Muscle layer of duodenum (tissue), 2 donors: ENCODE data around the gene UST.

Experiments used
- H3K27ac ChIP-seq: one replicate; pipeline ENCODE4 v1.7.0; 2013; ENCODE audit warnings: mild to moderate bottlenecking, low read length
- H3K27me3 ChIP-seq: one replicate; pipeline ENCODE4 v1.7.0; 2013; ENCODE audit warnings: low read depth, mild to moderate bottlenecking, control low read depth, low read length
- H3K36me3 ChIP-seq, 2 donors: one replicate each; pipeline ENCODE4 v1.7.0; 2013; ENCODE audit warnings: low read length in 2 of 2, control low read depth in 1 of 2, mild to moderate bottlenecking in 1 of 2; ENCODE audit not compliant: insufficient read depth in 2 of 2, control insufficient read depth in 1 of 2
- H3K4me1 ChIP-seq, 2 donors: one replicate each; pipeline ENCODE4 v1.7.0; 2013; ENCODE audit warnings: low read length in 2 of 2, mild to moderate bottlenecking in 2 of 2, control low read depth in 1 of 2, moderate library complexity in 1 of 2; ENCODE audit not compliant: insufficient read depth in 2 of 2, control insufficient read depth in 1 of 2
- H3K4me3 ChIP-seq, 2 donors: one replicate each; pipeline ENCODE4 v1.7.0; 2013; ENCODE audit warnings: low read length in 2 of 2, low read depth in 1 of 2, mild to moderate bottlenecking in 1 of 2
- H3K9me3 ChIP-seq, 2 donors: one replicate each; pipeline ENCODE4 v1.7.0; 2013; ENCODE audit warnings: low read length in 2 of 2, control low read depth in 1 of 2, mild to moderate bottlenecking in 1 of 2; ENCODE audit not compliant: control insufficient read depth in 1 of 2
- donor health status: healthy.

UST gene

DNA sequence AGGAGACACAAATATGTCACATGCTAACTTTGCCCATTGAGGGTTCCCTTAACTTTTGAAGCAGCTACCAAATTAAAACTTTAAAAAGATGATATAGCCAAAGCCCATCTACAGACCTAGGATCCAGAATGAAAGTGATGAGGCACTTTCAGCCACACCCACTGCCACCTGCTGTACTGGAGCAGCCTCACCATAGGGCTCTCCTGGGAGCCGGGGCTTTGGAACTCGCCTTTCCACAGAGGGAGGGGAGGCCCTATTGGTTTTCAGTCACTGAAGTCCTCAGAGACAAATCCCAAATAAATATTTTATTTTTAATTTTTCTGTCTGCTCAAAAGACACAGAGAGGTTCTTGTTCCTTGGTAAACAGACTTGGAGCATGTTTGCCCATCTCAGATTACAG lies 332.6 kb downstream of the UST start:
- Histone ChIP-seq H3K4me1 (peaks cover 5 to 58% of the 10 kb centered on the region in 2 donors), H3K4me3 (no peak overlapping the region), H3K27ac (peak overlapping the region; percentile 17), H3K36me3 (no peaks in the 10 kb centered on the region), H3K9me3 (no peaks in the 10 kb centered on the region), H3K27me3 (no peaks in the 10 kb centered on the region)

DNA sequence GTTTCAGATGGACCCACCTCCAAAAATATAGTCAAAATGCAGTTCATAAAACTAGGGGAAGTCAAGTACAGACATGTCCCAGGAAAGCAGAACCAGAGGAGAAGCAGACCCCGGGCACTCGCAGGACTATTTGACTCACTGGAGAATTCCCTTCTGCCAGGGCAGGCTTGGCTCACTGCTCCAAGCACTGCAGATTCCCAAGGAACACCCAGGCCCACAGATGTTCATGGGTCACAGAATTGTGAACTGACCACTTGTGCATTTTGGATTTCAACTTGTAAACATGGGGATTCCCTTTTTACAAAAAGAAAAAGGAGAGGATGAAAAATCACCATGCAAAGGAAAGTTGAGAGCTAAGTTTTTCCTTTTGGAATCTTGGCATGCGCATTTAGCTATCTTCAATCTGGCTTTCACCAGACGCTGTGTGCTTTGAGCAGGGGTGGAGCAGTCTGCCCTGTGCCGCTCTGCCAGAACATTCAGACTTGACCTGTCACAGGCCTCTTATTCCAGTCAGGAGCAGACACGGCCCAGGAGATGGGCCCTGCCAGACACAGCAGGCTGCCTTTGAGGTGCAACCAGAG lies 333.2 kb downstream of the UST start:
- Histone ChIP-seq H3K36me3 (no peaks in the 10 kb centered on the region), H3K27ac (peak overlapping the region; percentile 17), H3K9me3 (no peaks in the 10 kb centered on the region), H3K4me3 (no peak overlapping the region), H3K27me3 (no peaks in the 10 kb centered on the region), H3K4me1 (peaks cover 5 to 58% of the 10 kb centered on the region in 2 donors)

DNA sequence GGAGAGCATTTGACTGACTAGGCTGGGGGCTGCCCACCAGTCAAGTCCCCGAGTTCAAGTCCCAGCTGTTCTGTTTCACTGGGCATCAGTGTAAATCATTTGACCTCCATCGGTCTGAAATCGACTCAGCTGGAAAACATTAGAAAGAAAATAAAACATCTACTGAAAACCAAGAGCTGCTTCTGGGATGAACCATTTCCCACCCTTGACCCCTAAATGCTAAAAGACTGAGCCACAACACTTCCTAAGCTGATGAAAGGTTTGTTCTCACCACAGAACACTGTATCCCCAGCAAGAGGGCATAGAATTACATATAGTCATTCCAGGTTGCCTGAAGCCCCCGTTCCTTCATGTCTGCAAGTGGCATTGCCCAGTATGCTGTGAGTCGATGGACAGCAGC lies 333.7 kb downstream of the UST start:
- Histone ChIP-seq H3K4me3 (no peak overlapping the region), H3K27me3 (no peaks in the 10 kb centered on the region), H3K36me3 (no peaks in the 10 kb centered on the region), H3K9me3 (no peaks in the 10 kb centered on the region), H3K27ac (peak overlapping the region; percentile 17), H3K4me1 (peaks cover 5 to 58% of the 10 kb centered on the region in 2 donors)

- Histone ChIP-seq H3K9me3 (no peaks in the 10 kb centered on the region), H3K36me3 (no peaks in the 10 kb centered on the region), H3K4me3 (no peak overlapping the region), H3K4me1 (peaks cover 5 to 51% of the 10 kb centered on the region in 2 donors), H3K27me3 (no peaks in the 10 kb centered on the region), H3K27ac (no peak overlapping the region)
Measured at GRCh38 chr6:149081281-149081680, 334.5 kb downstream of the UST start.

- no peaks in the 10 kb centered on the region for H3K27me3 ChIP-seq
- no peaks in the 10 kb centered on the region for H3K36me3 ChIP-seq
- no peak overlapping the region for H3K27ac ChIP-seq
- H3K9me3 ChIP-seq = no peaks in the 10 kb centered on the region
- H3K4me3 ChIP-seq = no peak overlapping the region
- peaks cover 5 to 47% of the 10 kb centered on the region in 2 donors for H3K4me1 ChIP-seq
Measured at GRCh38 chr6:149082320-149082719, 335.5 kb downstream of the UST start.

GRCh38 chr6:149084026-149084425 lies 337.2 kb downstream of the UST start:
- Histone ChIP-seq H3K4me1 (peaks cover 5 to 40% of the 10 kb centered on the region in 2 donors), H3K4me3 (no peak overlapping the region), H3K36me3 (no peaks in the 10 kb centered on the region), H3K27ac (no peak overlapping the region), H3K27me3 (no peaks in the 10 kb centered on the region), H3K9me3 (no peaks in the 10 kb centered on the region)

- Histone ChIP-seq H3K27ac (no peak overlapping the region), H3K27me3 (no peaks in the 10 kb centered on the region), H3K4me3 (no peak overlapping the region), H3K36me3 (no peaks in the 10 kb centered on the region), H3K9me3 (no peaks in the 10 kb centered on the region), H3K4me1 (peaks cover 5 to 31% of the 10 kb centered on the region in 2 donors)
Measured at GRCh38 chr6:149084808-149085556, 338.2 kb downstream of the UST start.

- Histone ChIP-seq H3K27me3 (no peaks in the 10 kb centered on the region), H3K27ac (no peak overlapping the region), H3K36me3 (no peaks in the 10 kb centered on the region), H3K4me1 (peaks cover 3 to 27% of the 10 kb centered on the region in 2 donors), H3K4me3 (no peak overlapping the region), H3K9me3 (no peaks in the 10 kb centered on the region)
Measured at GRCh38 chr6:149085557-149085938, 338.7 kb downstream of the UST start.

DNA sequence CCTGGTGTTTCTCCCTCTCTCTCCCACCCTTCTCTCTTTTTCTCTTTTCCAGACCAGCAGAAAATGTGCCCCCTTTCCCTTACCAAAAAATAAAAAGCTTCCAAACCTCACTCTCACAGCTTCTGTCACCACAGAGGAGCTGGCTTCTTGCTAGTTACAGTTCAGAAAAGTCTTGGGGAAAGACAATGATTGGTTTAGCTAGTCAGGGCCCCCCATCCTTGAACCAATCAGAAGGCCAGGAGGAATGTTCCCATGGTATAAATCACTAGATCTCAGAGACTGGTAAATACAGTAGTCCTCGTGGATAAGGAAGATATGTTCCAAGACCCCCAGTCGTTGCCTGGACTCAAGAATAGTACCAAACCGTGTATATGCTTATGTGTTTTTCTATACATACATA lies 339.5 kb downstream of the UST start:
- Histone ChIP-seq H3K4me3 (no peak overlapping the region), H3K27ac (no peak overlapping the region), H3K4me1 (peaks cover 0 to 25% of the 10 kb centered on the region in 2 donors), H3K9me3 (no peaks in the 10 kb centered on the region), H3K27me3 (no peaks in the 10 kb centered on the region), H3K36me3 (no peaks in the 10 kb centered on the region)

- peaks cover 0 to 10% of the 10 kb centered on the region in 2 donors for H3K4me1 ChIP-seq
- H3K27ac ChIP-seq = no peak overlapping the region
- no peak overlapping the region for H3K4me3 ChIP-seq
- H3K27me3 ChIP-seq = no peaks in the 10 kb centered on the region
- H3K9me3 ChIP-seq = no peaks in the 10 kb centered on the region
- H3K36me3 ChIP-seq = no peaks in the 10 kb centered on the region
Measured at GRCh38 chr6:149087898-149088297, 341.1 kb downstream of the UST start.

- Histone ChIP-seq H3K27me3 (no peaks in the 10 kb centered on the region), H3K9me3 (no peaks in the 10 kb centered on the region), H3K4me3 (no peak overlapping the region), H3K27ac (no peak overlapping the region), H3K36me3 (no peaks in the 10 kb centered on the region), H3K4me1 (peaks cover 0 to 9% of the 10 kb centered on the region in 2 donors)
Measured at GRCh38 chr6:149088361-149088760, 341.5 kb downstream of the UST start.

- H3K27me3 ChIP-seq = no peaks in the 10 kb centered on the region
- no peak overlapping the region for H3K4me3 ChIP-seq
- no peaks in the 10 kb centered on the region for H3K36me3 ChIP-seq
- H3K9me3 ChIP-seq = no peaks in the 10 kb centered on the region
- H3K4me1 ChIP-seq = peaks cover 0 to 20% of the 10 kb centered on the region in 2 donors
- H3K27ac ChIP-seq = no peak overlapping the region
Measured at GRCh38 chr6:149089510-149089909, 342.7 kb downstream of the UST start.
